ENCODE data around the gene FNDC3B. TPM values are rescaled to one million over a fixed set of nuclear protein-coding genes. Genes with fewer than 3 reads are reported as not detected.

Gene FNDC3B
- total RNA-seq, 1 donor from 2014 or later: 38.1 TPM

DNA sequence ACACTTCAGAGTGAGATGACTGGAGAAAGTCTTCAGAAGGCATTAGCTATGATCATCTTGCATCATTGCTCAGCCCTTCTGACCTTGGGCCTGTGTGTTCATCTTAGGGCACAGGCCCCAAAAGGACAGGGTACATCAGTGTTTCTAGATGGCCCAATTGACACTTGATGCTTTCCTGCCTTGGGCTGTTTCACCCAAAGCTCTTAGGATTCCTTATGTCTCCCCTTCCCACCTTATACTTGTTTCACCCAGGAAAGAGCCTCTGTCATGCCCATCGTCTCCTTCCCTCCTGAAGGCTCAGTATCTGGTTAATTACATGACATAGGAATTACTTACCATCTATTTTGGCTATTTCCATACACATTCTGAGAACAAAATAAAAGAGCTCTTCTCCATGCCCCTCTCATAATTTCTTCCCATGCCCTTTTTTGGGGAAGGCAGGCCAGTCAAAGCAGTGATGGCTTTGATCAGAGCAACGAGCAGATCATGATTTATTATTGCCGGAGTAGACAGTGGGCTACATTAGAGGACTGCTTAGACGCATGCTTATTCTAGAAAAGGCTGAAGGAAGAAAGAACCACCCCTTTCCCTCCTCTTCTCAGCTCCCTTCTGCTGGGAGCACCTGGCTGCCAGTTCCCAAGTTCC, 335.9 kb downstream of the FNDC3B start:
- intact Hi-C loops (cut with micrococcal nuclease): no loop called here

DNA sequence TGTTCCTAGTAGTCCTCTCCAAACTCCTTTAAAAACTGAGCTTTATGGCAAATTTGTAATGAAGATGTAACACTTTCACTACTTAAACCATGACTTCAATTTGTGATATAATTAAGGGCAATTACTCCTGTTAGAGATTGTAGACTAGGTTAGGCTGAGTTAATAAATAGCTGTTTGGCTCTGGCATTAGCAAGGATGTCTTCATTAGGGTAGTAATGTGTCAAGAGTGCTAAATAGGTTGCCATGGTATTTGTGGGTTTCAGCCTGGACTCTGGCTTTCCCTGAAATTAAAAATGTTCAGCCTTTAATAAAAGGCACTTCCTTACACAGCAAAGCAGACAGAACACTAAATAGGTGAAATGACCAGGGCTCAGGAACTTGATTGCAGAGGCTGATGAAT, 337.0 kb downstream of the FNDC3B start:
- intact Hi-C loops (cut with micrococcal nuclease): no loop called here

DNA sequence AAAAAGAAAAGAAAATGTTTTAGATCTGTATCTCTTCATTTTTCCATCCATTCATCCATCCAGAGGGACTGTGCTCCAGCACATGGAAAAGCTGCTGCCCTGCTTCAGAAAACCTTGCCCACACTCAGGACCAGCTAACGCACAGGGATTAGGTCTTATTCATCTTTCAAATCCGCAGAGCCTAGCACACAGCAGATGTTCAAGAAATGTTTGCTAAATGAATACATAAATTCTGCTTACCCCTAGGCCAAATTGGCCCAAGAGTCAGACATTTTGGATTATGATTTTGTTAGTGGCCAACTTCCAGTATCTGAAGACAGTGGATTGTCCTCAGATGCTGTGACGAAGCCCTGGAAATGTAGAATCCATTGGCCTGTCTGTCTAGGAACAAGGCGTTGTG, 337.5 kb downstream of the FNDC3B start:
- intact Hi-C loops (cut with micrococcal nuclease): no loop called here

DNA sequence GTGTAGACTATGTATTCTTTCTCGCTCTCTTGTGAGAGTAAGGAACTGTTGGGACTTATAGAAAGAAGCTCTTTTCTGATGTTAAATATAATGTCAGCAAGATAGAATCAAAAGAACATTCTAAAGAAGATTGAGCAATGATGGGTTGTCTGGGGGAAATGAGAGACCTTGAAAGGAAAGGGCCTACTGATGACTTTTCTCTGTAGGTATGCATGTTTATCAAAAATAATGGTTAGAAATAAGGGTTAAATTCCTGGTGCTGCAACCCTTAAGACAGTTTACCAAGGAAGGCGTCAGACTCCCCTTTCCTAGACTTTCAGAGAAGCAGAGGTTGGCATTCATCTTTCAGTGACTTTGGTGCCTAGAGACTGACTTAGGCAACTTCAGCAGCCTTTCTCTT, 339.1 kb downstream of the FNDC3B start:
- intact Hi-C loops (cut with micrococcal nuclease): no loop called here

DNA sequence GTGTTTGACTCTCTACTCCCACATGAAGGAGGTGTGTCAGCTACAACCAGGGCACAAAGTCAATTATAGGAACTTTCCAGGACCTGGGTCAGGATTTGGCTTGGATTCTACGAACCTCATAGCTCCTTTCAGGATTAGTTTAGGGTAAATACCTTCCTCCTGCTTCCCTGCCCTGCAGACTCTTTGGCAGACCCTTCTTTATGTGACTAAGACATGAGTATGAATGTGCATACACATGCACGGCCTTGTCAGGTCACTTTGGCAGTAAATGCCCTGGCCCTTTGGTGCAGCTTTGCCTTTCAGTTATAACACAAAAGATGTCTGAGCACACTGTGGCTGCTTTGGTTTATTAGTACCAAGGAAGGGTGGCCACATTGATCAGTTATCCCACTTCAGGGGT, 340.0 kb downstream of the FNDC3B start:
- intact Hi-C loops (cut with micrococcal nuclease): no loop called here

DNA sequence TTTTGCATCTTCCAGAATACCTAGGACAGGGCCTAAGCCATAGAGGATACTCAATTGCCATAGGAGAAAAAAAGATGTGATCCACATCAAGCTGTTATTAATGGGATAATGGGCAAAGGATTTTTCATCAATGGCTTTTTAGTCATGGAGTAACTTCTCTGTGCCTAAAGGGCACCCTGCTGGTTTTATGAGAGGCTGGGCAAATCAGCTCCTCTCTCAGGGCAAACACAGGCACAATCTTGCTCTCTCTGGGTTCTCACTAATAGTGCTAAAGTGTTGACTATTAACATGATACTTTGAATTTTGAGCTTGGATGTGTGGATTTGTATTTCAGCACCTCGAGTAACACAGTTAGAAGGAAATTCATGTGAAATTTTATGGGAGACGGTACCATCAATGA, 341.3 kb downstream of the FNDC3B start:
- intact Hi-C loops (cut with micrococcal nuclease): no loop called here

DNA sequence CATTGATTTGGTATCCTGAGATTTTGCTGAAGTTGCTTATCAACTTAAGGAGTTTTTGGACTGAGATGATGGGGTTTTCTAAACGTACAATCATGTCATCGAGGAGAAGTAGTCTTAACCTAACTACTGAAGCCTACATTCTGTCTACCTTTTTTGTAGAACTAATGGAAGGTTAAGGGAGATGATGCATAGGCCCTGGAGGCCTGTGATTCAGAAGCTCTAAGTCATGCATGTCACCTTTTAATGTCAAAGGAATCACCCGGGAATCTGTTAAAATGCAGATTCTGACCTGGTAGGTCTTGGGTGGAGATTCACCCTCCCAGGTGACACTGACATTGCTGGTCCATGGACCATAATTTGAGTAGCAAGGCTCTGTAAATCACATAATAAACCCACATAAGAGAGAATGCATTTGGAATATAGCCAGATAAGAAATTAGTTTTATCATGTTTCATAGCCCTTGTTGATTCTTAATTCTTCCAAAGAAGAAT, 344.0 kb downstream of the FNDC3B start:
- intact Hi-C loops (cut with micrococcal nuclease): no loop called here

DNA sequence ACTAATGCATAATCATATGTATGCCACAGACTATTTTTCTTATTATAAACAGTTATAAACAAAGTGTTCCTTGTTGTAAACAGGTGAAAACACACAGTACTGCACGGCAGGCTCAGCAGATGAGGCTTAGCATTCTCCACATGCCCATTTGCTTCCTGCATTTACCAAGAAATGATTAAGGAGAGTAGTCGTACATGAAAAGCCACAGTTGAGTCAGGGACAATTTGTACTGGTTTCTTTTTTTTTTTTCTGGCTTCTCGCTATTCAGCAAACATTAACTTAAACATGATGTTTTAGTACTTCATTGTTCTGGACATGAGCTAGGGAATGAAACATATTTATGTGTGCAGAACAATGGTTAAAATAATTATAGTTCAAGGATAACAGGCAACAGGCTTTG, 345.5 kb downstream of the FNDC3B start:
- intact Hi-C loops (cut with micrococcal nuclease): no loop called here

DNA sequence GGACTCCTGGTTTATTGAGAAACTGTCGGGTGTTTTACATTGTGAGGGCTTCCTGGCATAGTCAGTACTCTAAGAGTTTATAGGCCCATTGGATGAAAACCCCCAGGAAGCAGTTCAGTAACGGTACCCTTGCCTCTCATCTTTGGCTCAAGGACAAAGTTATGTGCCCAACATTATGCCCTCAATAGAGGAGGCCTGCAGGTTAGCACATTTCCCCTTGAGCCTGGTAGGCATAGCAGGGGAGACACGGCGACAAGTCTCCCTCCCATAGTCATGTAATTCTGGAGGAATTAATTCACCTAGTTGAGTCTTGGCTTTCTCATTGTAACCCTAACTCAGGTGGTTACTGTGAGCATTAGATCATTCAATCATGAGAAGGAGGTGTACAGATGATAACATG, 348.4 kb downstream of the FNDC3B start:
- intact Hi-C loops (cut with micrococcal nuclease): no loop called here

DNA sequence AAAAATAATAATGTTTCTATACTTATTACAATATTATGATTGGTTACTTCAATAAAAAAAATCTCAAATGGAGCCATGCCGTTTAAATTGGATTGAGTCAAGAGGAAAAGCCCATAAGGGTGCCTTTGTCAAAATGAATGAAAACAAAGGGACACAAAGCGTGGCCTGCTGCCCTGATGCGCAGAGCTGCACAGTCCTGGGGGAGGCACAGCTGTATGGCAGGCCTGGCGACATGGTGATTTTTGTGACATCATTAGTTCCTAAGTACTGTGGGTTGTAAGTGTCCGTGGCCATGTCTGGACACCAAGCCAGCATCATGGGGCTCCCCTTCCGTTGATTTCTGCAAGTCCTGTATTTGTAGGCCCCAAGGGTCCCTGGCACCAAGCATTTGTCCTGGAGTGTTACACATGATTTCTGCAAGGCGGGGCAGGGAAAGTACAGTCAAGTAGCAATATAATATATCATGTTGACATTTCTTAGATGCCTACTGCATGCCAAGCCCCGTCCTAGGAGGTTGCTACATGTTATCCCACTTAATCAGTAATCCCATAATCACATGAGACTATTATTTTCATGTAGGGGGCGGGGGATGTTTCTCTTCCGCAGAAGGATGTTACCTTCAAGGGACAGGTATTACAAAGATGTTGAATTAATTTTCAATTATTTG, 349.2 kb downstream of the FNDC3B start:
- intact Hi-C loops (cut with micrococcal nuclease): no loop called here

DNA sequence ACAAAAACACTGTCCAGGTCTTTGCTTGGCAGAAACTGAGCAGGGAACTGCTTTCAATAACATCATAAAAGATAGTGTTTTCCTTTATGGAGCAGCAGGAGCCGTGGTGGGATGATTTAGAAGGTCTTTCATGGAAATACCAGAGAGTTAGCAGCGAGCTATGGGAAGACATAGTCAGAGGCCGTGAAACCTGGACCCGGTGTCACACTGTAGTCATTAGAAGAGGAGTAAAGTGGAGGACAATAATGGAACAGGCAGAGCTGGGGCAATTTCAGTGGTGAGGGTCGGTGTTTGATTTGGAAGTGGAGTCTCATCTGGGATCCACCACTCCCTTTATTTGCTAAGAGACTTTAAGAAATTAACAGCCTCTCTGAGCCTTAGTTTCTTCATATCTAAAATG, 351.4 kb downstream of the FNDC3B start:
- intact Hi-C loops (cut with micrococcal nuclease): no loop called here

DNA sequence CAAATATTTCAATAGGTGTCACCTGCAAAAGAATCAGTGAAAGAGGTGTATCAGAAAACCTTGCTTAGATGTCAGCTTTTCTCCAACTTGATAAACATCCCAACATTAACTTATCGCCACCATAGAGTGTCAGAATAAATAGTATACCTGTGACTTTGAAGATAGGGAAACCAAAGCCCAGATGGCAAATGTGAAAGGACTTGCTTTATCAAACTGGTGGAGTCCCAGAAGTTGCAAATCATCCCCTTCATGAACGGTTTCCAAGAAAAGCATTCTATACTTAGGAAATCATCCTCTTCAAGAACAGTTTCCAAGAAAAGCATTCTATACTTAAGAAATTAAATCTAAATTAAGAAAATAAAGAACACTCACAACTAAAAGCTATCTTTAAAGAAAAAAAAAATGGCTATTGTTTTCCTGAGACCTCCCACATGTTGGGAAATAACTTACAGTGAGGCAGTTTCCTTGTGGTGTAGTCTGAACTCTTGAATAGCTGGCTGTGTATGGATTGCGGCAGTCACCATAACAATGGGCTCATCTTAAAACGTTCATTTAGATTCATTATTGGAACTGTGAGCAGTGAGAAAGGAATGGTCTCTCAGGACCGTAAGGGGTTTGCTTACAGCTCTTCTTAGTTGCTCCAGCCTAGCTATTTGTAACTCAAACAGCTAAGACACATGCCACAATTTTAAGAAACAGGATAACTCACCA, 352.4 kb downstream of the FNDC3B start:
- intact Hi-C loops (cut with micrococcal nuclease): no loop called here

DNA sequence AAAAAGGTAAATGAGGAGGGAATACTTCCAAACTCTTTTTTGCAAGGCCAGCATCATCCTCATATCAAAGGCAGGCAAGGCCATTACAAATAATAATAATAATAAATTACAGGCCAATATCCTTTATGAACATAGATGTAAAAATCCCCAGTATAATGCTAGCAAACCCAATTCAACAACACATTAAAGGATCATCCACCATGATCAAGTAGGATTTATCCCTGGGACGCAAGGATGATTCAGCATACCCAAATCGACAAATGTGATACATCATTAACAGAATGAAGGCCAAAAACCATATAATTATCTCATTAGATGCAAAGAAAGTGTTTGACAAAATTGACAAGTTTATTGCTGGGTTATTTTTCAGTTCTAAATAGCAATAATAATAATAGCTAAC, 355.3 kb downstream of the FNDC3B start:
- intact Hi-C loops (cut with micrococcal nuclease): no loop called here

DNA sequence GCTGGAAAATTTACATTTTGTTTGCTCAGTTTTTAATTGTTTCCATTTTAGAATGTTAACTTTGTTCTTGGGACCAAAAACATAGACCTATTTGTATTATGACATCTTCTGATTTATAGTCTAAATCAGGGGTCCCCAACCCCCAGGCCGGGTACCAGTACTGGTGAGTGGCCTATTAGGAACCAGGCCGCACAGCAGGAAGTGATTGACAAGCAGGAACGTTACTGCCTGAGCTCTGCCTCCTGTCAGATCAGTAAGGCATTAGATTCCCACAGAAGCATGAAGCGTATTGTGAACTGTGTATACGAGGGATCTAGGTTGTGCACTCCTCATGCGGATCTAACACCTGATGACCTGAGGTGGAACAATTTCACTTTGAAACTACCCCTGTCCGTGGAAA, 357.0 kb downstream of the FNDC3B start:
- intact Hi-C loops (cut with micrococcal nuclease): no loop called here

DNA sequence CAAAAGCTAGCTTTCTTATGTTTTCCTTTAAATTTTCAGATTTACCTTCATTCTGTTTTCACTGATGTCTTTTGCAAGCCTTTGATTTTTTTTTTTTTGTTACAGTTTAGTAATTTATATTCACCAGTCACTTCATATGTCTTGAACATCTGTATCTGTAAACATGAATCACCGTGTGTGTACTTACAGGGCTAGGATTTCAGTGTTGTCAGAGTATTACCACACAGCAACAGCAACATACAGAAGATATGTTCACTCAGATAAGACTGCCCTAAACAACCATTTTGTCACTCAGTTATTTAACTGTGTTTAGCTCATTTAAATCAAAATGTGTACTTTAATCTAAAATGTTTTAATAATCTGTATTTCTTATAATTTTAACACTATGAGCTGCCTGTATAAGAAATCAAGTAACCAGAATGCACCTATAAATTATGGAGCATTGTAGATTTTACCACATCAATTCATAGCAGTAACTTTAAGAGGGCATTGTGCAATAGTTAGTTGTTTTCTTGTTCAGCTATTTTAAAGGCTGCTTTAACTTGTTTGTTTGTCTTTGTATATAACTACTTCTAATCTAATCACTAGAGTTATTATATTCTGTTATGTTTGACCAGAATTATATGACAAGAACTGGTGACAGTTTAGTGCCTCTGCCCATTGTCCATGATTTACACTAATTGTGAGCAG, 358.5 kb downstream of the FNDC3B start:
- intact Hi-C loops (cut with micrococcal nuclease): no loop called here

DNA sequence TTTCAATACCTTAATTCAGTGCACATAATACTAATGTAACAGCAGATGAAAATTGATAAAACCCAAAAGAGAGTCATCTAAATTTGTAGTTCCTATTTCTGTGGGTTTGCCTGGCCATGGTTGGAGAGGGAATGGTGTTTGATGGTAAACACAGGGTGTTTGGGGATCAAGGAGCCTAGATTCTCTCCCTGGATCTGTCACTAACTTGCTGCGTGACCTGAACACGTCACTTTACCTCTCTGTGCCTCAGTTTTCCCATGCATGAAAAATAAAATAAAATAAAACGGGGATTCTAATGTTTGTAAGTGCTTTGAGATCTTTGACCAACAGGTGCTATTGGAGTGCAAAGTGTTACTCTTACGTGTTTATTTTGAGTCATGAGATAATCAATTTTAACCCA, 359.1 kb downstream of the FNDC3B start:
- intact Hi-C loops (cut with micrococcal nuclease): no loop called here

DNA sequence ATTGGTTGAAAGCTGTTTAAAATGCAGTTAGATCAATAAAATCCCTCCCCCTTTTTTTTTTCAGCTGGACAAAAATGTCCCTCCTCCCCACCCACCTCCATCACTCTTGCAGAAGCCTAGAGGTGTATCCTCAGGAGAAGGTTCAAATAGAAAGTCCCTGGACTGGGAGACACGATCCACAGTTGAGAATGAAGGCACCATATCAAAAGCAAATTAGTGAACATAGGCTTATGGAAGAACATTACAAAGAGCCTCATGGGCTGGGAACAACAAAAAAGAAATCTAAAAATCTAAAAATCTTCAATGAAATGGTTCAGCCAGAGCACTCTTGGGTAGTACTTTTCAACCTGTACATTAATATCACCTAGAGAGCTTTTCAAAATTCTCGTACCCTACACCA, 362.7 kb downstream of the FNDC3B start:
- intact Hi-C loops (cut with micrococcal nuclease): no loop called here

DNA sequence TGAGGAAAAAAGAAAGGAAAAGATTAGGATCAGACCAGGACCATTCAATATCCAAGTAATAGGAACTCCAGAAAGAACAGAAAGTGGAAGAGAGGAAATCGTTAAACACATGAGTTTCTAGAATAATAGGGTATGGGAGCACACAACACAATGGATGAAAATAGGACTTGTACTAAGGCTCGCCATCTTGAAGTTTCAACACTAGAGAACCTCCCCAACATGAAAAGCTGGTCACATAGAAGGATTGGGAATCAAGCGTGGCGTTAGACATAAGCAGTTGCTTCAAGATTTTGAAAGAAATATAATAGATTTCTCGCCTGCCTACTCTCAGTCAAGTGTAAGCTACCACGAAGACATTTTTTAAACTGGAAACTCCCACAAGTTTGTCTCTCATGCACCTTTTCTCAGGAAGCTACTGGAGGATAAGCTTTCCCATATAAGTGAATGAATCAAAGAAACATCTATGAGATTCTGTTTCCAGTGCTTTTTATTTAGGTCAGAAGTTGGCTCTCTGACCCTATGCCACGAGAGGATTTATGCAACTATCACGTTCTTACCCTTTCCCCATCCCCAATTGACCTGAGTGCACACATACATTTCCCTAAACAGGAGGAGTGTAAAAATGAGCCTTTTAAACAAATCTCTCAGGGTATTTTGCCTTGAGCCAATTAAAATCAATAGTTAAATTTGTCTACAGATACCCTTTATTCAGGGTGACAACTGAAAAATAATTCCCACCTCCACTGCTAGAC, 363.7 kb downstream of the FNDC3B start:
- intact Hi-C loops (cut with micrococcal nuclease): no loop called here

DNA sequence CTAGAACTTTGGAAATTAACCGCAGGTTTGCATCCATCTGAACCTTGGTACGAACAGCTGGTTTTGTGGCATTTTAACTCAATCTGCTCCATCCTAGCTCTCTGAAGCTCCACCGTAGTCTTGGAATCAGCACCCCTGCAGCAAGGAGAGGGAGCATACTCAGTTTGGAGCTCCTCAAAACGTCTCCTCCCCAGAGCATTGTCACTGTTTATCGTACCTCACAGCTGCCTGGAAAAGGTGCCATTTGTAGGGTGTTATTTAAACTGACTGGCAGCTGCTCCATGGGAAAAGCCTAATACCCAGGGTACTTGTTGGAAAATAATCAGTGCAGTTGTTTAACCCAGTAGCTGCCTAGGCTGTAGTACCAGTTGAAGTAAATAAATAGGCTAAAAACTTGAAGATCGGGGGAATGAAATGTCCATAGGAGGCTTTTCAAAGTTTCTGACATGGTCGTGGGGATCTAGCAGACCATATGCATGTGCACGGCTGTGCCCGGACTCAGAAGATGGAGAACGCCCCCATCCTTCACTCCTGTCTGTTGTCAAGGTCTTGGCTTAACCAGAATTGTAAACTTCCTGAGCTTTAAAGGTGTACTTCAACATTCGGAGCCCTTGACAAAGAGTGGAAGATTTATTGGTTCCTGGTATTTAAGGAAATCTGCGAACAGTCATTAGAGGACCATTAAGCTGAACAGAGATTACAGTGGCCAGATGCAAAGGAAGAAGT, 365.0 kb downstream of the FNDC3B start:
- intact Hi-C loops (cut with micrococcal nuclease): no loop called here

DNA sequence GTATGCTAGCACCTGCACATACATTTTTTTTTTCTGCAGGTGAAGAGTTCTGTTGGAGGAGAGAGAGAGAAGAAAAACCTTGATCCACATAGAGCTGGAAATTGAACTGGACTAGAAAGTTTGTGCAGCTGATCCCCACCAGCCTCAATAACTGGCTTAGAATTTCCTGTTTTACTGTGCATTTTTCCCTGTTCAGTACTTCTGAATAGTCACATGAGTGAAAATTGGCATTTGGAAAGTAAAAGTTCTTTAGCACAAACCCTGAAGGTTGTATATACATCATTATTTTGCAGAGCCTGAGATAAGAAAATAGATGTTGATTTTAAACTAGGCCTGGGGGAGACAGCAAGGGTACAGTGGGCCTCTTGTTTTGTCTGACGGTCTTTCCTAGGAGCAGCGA, 366.5 kb downstream of the FNDC3B start:
- intact Hi-C loops (cut with micrococcal nuclease): no loop called here

DNA sequence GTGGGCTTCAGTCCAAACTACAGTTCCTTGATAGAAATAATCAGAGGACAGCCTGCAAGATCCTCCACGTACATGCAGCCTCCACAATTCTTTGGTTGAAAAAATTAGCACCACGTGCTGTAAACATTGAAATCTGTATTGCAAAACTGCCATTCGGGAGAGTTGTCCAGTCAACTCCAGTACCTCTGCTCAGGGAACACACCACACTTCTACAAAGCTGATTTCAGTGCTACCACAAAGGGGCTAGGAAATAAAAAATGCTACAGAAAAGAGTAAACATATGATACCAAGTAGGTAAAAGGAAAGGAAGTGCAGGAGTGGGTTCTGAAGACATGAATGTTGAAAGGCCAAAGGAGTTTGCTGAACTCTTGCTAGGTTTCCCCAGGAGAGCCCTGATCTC, 368.5 kb downstream of the FNDC3B start:
- intact Hi-C loops (cut with micrococcal nuclease): no loop called here
